ENCODE results near the gene TULP1.

The TULP1 gene

DNA sequence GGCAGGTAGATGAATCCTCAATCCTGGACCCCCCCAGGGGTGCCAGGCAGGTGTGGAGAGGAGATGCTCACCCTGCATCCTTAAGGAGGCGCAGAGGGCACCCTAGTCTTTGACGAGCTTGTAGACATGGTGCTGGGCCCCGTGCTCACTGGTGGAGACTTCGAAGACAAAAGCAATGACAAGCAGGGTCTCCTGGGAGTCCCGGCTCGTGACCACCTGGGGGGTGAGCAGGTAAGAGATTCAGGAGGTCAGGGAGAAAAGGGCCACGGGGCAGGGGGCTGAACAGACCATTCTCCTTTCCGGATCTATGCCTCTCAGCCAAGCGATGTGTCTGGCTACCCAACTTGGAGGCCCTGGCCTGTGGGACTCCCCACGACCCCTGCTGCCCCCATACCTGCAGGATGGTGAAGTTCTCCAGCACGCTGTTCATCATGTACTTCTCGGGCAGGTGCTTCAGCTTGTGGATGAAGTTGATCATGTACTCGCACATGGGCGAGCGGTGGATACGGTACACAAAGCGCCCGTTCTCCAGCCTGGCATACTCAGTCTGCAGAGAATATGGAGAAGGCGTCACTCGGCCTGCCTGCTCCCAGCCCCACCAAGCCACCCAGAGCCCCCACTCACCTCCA, 37.6 kb downstream of the TULP1 start:
- TF ChIP-seq, protein P1, sequence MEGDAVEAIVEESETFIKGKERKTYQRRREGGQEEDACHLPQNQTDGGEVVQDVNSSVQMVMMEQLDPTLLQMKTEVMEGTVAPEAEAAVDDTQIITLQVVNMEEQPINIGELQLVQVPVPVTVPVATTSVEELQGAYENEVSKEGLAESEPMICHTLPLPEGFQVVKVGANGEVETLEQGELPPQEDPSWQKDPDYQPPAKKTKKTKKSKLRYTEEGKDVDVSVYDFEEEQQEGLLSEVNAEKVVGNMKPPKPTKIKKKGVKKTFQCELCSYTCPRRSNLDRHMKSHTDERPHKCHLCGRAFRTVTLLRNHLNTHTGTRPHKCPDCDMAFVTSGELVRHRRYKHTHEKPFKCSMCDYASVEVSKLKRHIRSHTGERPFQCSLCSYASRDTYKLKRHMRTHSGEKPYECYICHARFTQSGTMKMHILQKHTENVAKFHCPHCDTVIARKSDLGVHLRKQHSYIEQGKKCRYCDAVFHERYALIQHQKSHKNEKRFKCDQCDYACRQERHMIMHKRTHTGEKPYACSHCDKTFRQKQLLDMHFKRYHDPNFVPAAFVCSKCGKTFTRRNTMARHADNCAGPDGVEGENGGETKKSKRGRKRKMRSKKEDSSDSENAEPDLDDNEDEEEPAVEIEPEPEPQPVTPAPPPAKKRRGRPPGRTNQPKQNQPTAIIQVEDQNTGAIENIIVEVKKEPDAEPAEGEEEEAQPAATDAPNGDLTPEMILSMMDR (IDR thresholded peaks at IDR 0.05; ENCODE audit: insufficient read depth, low read length, missing control alignments) = no peak
- CTCF ChIA-PET = interaction anchor here (1.0 to 1.7 kb wide), 2 partner anchors 14 to 261 kb away, joined by 3 to 4 read pairs; no protein-coding TSS in a partner anchor
- no peak overlapping the region for H3K4me3 ChIP-seq (ENCODE audit: low read depth, low read length)
- POLR2A ChIA-PET = interaction anchor here (0.7 kb wide), 2 partner anchors 15 to 23 kb away, joined by 3 read pairs; no protein-coding TSS in a partner anchor
- no peak for DNase-seq (ENCODE audit: low read depth, low spot score)

DNA sequence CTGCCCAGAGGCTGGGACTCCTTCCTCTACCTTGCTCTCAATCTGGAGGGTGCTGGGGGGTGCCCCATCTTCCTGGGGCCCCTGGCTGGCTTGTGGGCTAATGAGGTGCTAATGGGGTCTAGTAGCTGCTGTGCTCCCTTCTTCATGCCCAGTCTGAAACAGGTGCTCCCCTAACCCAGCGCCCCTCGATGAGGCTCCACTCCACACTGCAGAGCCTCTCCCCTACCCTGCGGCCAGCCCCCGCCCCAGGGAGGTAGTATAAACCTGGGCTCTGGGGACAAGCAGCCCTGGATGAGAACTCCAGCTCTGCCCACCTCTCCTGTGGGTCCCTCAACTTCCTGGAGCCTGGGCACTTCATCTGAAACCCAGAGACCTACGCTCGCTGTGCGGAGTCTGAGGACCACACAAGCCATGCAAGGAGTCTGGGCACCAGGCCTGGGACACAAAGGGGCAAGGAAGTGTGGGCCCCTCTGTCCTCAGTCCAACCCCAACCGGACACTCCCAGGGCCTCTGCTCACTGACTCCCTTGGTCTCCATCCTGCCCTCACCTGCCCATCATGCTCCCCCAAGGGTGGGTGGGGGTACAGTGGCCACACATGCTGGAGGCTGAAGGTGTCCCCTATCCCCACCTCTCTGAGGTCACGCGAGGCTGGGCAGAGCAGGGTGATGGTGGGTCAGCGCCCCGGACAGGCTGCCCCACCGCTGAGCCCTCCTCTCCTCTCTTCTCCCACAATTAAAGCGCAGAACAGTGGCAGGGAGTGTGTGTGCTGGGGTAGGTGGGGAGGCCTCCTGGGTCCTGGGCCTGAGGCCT, 38.4 kb downstream of the TULP1 start:
- CTCF ChIA-PET = interaction anchor here (1.0 to 1.7 kb wide), 3 partner anchors 8 to 262 kb away, joined by 3 to 6 read pairs (median 4); no protein-coding TSS in a partner anchor

DNA sequence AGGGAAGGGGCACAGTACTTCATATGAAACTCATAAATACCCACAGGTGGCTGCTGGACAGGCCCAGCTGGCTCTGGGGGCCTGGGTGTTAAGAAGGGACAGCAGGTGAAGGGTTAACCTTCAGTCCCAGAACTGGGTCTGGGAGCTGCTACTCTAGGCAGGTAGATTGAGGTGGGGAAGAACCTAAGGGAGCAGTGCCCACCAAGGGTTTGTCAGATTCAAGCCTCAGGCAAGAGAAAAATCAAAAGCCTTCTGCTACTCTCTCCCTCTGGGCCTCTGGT, 38.9 kb downstream of the TULP1 start:
- POLR2A ChIA-PET = interaction anchor here (0.7 to 1.3 kb wide), 5 partner anchors 13 to 23 kb away, joined by 3 to 6 read pairs (median 4); partner anchors contain the start of genes FANCE and TEAD3
- TF ChIP-seq, protein P1 (IDR thresholded peaks at IDR 0.05; ENCODE audit: insufficient read depth, low read length, missing control alignments) = no peak
- H3K4me3 ChIP-seq (ENCODE audit: low read depth, low read length) = no peak overlapping the region
- DNase-seq (ENCODE audit: low read depth, low spot score) = no peak
- CTCF ChIA-PET = interaction anchor here (1.1 to 1.4 kb wide), 3 partner anchors 8 to 263 kb away, joined by 4 to 6 read pairs (median 6); partner anchors contain the start of gene ARMC12

More for the DNA sequence above, 38.4 kb downstream of the TULP1 start:
- POLR2A ChIA-PET = interaction anchor here (0.8 to 1.3 kb wide), 4 partner anchors 18 to 23 kb away, joined by 3 to 4 read pairs (median 4); partner anchors contain the start of genes FANCE and TEAD3
- no peak overlapping the region for H3K4me3 ChIP-seq (ENCODE audit: low read depth, low read length)
- TF ChIP-seq, protein P1 (IDR thresholded peaks at IDR 0.05; ENCODE audit: insufficient read depth, low read length, missing control alignments) = no peak
- DNase-seq (ENCODE audit: low read depth, low spot score) = no peak

DNA sequence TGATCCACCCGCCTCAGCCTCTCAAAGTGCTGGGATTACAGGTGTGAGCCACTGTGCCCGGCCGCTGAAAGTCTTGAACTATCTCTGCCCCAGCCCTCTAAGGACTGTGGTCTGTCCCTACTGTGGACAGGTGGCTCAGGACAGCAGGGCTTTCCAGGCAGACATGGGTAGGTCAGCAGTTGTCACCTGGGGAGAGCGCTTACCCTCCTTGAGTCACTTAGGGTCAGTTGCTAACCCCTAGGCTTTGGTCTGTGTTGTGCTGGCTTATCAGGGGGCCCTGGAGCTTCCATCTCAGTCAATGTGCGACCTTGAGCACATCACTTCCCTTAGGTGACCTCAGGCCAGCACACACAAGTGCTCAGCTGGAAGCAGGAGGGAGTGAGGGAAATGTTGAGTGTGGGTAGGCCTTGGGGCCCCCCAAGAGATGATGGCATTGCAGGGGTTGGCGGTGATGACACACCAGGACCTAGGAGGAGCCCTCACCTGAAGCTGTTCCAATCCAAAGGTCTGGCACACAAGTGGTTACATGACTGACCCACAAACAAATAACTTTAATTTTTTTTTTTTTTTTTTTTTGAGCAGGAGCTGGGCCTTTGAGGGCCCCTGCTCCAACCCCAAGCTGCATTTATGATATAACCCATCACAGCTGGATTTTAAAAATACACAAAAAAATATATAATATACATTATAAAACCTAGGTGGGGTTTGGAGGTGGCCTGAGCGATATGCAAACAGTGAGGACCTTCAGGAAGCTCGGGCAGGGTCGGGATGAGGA, 39.4 kb downstream of the TULP1 start:
- POLR2A ChIA-PET = interaction anchor here (0.7 to 2.8 kb wide), 9 partner anchors 8 to 24 kb away, joined by 3 to 13 read pairs (median 4); partner anchors contain the start of genes FANCE and TEAD3
- TF ChIP-seq, protein P1 (IDR thresholded peaks at IDR 0.05; ENCODE audit: insufficient read depth, low read length, missing control alignments) = no peak
- CTCF ChIA-PET = interaction anchor here (1.1 to 1.4 kb wide), 3 partner anchors 9 to 263 kb away, joined by 4 to 6 read pairs (median 6); partner anchors contain the start of gene ARMC12
- DNase-seq (ENCODE audit: low read depth, low spot score) = no peak
- H3K4me3 ChIP-seq (ENCODE audit: low read depth, low read length) = no peak overlapping the region

DNA sequence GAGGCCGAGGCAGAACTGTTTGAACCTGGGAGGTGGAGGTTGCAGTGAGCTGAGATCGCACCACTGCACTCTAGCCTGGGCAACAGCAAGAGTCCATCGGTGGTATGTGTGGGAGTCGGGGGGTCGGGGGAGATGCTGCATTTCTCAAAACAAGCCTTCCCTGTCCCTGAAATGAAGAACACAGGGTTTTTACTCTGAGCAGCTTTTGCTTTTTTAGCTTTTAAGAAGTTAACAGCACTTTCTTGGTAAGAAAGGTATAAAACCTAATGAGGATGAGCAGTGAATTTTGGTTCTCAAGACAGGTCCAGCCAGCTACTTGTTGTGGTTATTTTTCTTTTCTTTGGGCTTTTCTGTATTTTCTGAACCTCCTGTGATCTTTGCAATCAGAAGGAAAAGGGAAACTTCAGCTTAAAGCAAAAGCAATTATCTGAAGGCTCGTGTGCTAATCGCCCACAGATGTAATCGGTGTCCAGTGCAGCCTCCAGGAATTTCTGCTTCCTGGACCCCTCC, 40.8 kb downstream of the TULP1 start:
- TF ChIP-seq, protein P1 (IDR thresholded peaks at IDR 0.05; ENCODE audit: insufficient read depth, low read length, missing control alignments) = no peak
- no peak overlapping the region; the same call in 1 of the 2 replicates for H3K4me3 ChIP-seq (ENCODE audit: low read depth, low read length)
- ChIA-PET POLR2A (interaction anchor here (0.9 to 2.8 kb wide), 8 partner anchors 9 to 213 kb away, joined by 3 to 22 read pairs (median 8); partner anchors contain the start of genes FANCE, TEAD3 and ZNF76), CTCF (interaction anchor here (0.8 to 2.0 kb wide), 7 partner anchors 9 to 265 kb away, joined by 3 to 10 read pairs (median 5); partner anchors contain the start of gene ARMC12)
- no peak for DNase-seq (ENCODE audit: low read depth, low spot score)
